Upper lobe of right lung (tissue), 1 donor: ENCODE measurements around the gene GALK2. TPM values are rescaled to one million over a fixed set of nuclear protein-coding genes. Genes with fewer than 3 reads are reported as not detected.

Source experiments
- ATAC-seq: fragments of 200-7000 bp; cut with Tn5 transposase; one replicate; pipeline ENCODE4 v1.9.1; 2020; ENCODE audit warnings: mild to moderate bottlenecking, moderate library complexity
- DNase-seq: peaks from one replicate; pipeline ENCODE4 v3.0.0-alpha.2; 2020
- H3K27ac ChIP-seq: fragments of 200-600 bp; one replicate; pipeline ENCODE4 v1.8.0; 2022
- H3K27me3 ChIP-seq: fragments of 200-600 bp; one replicate; pipeline ENCODE4 v1.8.0; 2022; ENCODE audit warnings: mild to moderate bottlenecking
- H3K36me3 ChIP-seq: fragments of 200-600 bp; one replicate; pipeline ENCODE4 v1.8.0; 2022
- H3K4me1 ChIP-seq: fragments of 200-600 bp; one replicate; pipeline ENCODE4 v1.8.0; 2022
- H3K4me3 ChIP-seq: fragments of 200-600 bp; one replicate; pipeline ENCODE4 v1.8.0; 2022; ENCODE audit warnings: mild to moderate bottlenecking
- H3K9me3 ChIP-seq: fragments of 200-600 bp; one replicate; pipeline ENCODE4 v1.8.0; 2022
- intact Hi-C: fragments of 100-400 bp; cut with DNase I; formaldehyde crosslinking; loops from one replicate; pipeline ENCODE4 v1.11.0; 2022
- total RNA-seq: library from RNA; stranded (reverse); fragmentation: NEBNext Ultra II Directional; extraction: Animal tissue kit (Norgen Biotek cat#: 25700); gene quantifications from one replicate; pipeline ENCODE4 v1.2.1, GENCODE V29; 2021
- TF ChIP-seq, protein P1 (sequence below): fragments of 200-600 bp; IDR thresholded peaks from one replicate; pipeline ENCODE4 v1.8.0; 2022; ENCODE audit warnings: antibody characterized with exemption
- donor health status: DM: no; HTN: yes; CAD: no; lungs with severe emphysema.

Gene GALK2
- total RNA-seq, 1 donor from 2014 or later, result 38.2 TPM

DNA sequence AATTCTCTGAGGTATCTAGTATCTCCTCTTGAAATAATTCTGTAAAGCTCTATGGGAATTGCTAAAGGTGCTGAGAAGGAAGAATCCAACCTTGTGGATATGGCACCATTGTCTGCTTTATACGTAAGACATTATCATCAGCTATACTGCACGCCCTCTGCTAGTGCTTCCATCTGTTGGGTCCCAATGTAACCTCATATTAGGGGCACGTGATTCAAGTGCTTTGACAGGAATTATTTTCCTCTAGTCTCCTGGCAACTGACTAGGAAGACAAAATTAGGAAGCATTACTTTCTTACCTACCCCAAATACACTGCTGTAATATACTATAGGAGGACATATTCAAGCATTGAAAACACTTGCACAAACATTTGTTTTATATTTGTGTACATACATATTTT is 38.6 kb upstream of the GALK2 start:
- peaks cover 94% of the 10 kb centered on the region for H3K36me3 ChIP-seq
- intact Hi-C loops, result loop anchor here (10.0 kb wide), 1 partner anchor 117 kb away; no protein-coding TSS in a partner anchor
- no peaks in the 10 kb centered on the region for H3K27me3 ChIP-seq
- TF ChIP-seq, protein P1, sequence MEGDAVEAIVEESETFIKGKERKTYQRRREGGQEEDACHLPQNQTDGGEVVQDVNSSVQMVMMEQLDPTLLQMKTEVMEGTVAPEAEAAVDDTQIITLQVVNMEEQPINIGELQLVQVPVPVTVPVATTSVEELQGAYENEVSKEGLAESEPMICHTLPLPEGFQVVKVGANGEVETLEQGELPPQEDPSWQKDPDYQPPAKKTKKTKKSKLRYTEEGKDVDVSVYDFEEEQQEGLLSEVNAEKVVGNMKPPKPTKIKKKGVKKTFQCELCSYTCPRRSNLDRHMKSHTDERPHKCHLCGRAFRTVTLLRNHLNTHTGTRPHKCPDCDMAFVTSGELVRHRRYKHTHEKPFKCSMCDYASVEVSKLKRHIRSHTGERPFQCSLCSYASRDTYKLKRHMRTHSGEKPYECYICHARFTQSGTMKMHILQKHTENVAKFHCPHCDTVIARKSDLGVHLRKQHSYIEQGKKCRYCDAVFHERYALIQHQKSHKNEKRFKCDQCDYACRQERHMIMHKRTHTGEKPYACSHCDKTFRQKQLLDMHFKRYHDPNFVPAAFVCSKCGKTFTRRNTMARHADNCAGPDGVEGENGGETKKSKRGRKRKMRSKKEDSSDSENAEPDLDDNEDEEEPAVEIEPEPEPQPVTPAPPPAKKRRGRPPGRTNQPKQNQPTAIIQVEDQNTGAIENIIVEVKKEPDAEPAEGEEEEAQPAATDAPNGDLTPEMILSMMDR, result no peak
- no peak for ATAC-seq
- H3K9me3 ChIP-seq, result no peaks in the 10 kb centered on the region
- no peaks in the 10 kb centered on the region for H3K4me1 ChIP-seq
- H3K4me3 ChIP-seq, result no peak overlapping the region
- no peak for DNase-seq
- H3K27ac ChIP-seq, result no peak overlapping the region

DNA sequence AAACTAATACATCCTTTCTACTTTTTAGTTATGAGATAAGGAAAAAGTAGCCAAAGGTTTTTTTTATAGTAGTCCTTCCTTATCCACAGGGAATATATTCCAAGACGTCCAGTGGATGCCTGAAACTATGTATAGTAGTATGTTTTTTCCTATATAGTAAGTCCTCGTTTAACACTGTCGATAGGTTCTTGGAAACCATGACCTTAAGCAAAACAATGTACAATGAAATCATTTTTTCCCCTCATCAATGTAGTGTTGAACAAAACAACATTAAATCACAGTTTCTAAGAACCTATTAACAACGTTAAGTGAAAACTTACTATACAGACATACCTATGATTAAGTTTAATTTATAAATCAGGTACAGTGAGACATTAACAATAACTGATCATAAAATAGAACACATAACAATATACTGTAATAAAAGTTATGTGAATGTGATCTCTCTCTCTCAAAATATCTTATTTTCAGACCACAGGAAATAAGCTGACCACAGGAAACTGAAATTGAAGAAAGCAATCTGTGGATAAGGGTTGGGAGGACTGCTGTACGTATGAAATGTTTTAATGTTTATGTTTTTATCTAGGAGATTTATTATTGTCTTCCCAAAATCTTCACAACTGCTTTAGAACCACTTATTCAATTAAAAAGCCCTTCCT is 35.2 kb upstream of the GALK2 start:
- H3K36me3 ChIP-seq, result peaks cover 87% of the 10 kb centered on the region
- H3K27me3 ChIP-seq, result no peaks in the 10 kb centered on the region
- H3K4me1 ChIP-seq, result no peaks in the 10 kb centered on the region
- H3K27ac ChIP-seq, result no peak overlapping the region
- H3K9me3 ChIP-seq, result no peaks in the 10 kb centered on the region
- ATAC-seq (no peak), DNase-seq (no peak)
- TF ChIP-seq, protein P1, result no peak
- intact Hi-C loops, result loop anchor here (10.0 kb wide), 1 partner anchor 120 kb away; no protein-coding TSS in a partner anchor
- H3K4me3 ChIP-seq, result no peak overlapping the region

DNA sequence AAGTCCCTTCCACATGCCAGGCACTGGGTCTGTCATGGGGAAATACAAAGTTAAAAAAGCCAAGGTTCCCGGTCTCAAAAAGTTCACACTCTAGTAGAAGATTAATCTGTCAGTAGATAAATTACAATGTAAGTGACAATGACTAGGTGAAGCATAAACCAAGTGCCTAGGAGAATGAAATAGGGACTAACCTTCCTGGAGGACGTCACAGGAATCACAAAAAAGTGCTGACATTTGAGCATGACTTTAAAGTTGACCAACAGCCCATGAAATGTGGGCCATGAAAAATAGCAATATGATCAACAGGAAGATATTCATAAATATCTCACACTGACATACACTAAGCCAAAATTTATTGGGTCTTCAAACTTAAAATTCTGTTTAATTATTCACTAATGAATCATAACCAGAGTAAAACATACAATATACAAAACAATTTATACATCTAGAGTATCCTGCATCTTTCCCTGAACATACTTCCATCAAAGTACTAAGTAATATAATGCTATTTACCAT is 34.6 kb upstream of the GALK2 start:
- intact Hi-C loops, result loop anchor here (10.0 kb wide), 1 partner anchor 121 kb away; no protein-coding TSS in a partner anchor
- no peaks in the 10 kb centered on the region for H3K9me3 ChIP-seq
- no peak overlapping the region for H3K27ac ChIP-seq
- ATAC-seq (no peak), DNase-seq (no peak)
- H3K4me3 ChIP-seq, result no peak overlapping the region
- H3K27me3 ChIP-seq, result no peaks in the 10 kb centered on the region
- TF ChIP-seq, protein P1, result no peak
- H3K36me3 ChIP-seq, result peaks cover 87% of the 10 kb centered on the region
- no peaks in the 10 kb centered on the region for H3K4me1 ChIP-seq

DNA sequence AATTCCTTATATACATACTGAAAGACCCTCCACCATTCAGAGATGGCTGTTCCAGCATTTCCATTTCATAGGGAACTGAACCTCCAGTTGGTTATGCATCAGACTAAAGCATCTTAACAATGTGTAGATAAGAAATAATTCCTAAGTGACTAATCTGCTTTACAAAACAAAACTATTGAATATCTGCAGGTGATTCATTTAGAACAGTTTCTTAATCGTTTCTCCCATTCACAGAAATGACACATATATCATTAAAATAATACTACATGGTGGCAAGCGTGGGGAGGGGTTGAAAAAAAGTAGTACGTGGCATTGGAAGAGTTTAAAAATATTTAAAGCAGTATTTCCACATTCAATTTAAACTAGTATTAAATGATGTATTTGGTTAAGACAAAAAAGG is 34.1 kb upstream of the GALK2 start:
- H3K4me3 ChIP-seq, result no peak overlapping the region
- intact Hi-C loops, result loop anchor here (10.0 kb wide), 1 partner anchor 121 kb away; no protein-coding TSS in a partner anchor
- H3K27me3 ChIP-seq, result no peaks in the 10 kb centered on the region
- peaks cover 87% of the 10 kb centered on the region for H3K36me3 ChIP-seq
- H3K9me3 ChIP-seq, result no peaks in the 10 kb centered on the region
- no peaks in the 10 kb centered on the region for H3K4me1 ChIP-seq
- ATAC-seq (no peak), DNase-seq (no peak)
- TF ChIP-seq, protein P1, result no peak
- H3K27ac ChIP-seq, result no peak overlapping the region

DNA sequence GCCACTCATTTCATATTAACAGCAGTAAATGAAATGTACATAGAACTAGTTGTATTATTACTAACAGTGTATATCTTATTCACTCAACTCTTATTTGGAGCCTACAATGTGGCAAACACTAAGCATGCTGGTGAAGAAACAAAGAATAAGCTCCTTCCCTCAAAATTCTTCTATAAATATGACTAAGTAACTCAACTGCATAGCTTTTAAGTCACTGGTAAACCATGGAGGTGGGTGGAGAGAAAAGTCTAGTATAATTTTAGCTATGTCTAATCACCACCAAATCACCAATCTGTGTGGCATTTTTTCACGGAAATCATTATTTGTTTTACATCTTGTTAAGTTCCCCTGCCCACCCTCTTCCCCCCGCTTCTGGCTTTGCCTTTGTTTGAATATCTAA is 32.2 kb upstream of the GALK2 start:
- H3K4me1 ChIP-seq, result no peaks in the 10 kb centered on the region
- no peak overlapping the region for H3K4me3 ChIP-seq
- intact Hi-C loops, result loop anchor here (10.0 kb wide), 1 partner anchor 123 kb away; no protein-coding TSS in a partner anchor
- peaks cover 92% of the 10 kb centered on the region for H3K36me3 ChIP-seq
- no peaks in the 10 kb centered on the region for H3K27me3 ChIP-seq
- DNase-seq (no peak), ATAC-seq (no peak)
- no peaks in the 10 kb centered on the region for H3K9me3 ChIP-seq
- TF ChIP-seq, protein P1, result no peak
- H3K27ac ChIP-seq, result no peak overlapping the region
